Activated CD4-positive, alpha-beta T cell treated with anti-CD3 and anti-CD28 coated beads, Interleukin-2, amount 10 ng/mL, durations not matched to agents 24 days and 14 days (primary cell): ENCODE data around the gene SKIC3. TPM values are rescaled to one million over a fixed set of nuclear protein-coding genes. Genes with fewer than 3 reads are reported as not detected.

Experiments
- DNase-seq: peaks from one replicate; pipeline ENCODE4 v3.0.0; 2022
- H3K27ac Mint-ChIP-seq: one replicate; pipeline ENCODE4 v1.8.0; 2022; ENCODE audit warnings: mild to moderate bottlenecking, mixed read lengths
- H3K27me3 Mint-ChIP-seq: one replicate; pipeline ENCODE4 v1.8.0; 2022; ENCODE audit warnings: mixed read lengths
- H3K36me3 Mint-ChIP-seq: one replicate; pipeline ENCODE4 v1.8.0; 2022; ENCODE audit warnings: low read depth, mild to moderate bottlenecking, mixed read lengths
- H3K4me1 Mint-ChIP-seq: one replicate; pipeline ENCODE4 v1.8.0; 2021; ENCODE audit warnings: mixed read lengths
- H3K4me3 Mint-ChIP-seq: one replicate; pipeline ENCODE4 v1.8.0; 2022; ENCODE audit warnings: mild to moderate bottlenecking, moderate library complexity, mixed read lengths
- H3K9me3 Mint-ChIP-seq: one replicate; pipeline ENCODE4 v1.8.0; 2021; ENCODE audit warnings: mixed read lengths
- intact Hi-C: fragments of 100-400 bp; cut with micrococcal nuclease; formaldehyde crosslinking; loops from one replicate; pipeline ENCODE4 v1.15.1; 2023
- total RNA-seq: library from RNA; stranded (reverse); gene quantifications from 2 replicates; pipeline ENCODE4 v1.2.3, GENCODE V29; 2022

SKIC3 gene
- total RNA-seq, 1 donor from 2014 or later = 61.2 TPM

DNA sequence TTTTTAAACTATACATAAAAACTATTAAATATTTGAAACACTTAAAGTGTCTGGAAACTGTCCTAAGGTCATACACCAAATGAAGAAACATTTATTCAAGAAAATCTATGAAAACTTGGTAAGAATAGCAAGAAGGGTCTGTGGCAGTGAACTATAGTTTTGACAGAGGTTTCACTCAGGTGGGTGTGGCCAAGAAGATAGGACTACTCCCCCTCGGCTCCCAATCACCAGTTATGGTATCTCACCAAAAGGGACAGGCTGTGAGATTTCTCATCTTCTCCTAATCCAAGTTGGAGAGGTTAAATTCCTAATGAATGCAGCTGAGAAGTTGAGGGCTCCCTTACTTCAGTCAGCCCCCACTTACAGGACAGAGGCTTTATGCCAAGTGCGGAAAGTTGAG, 3.1 kb upstream of the SKIC3 start:
- H3K36me3 Mint-ChIP-seq = peaks cover 7% of the 10 kb centered on the region
- H3K9me3 Mint-ChIP-seq = no peaks in the 10 kb centered on the region
- H3K27me3 Mint-ChIP-seq = no peaks in the 10 kb centered on the region
- no peak overlapping the region for H3K27ac Mint-ChIP-seq
- DNase-seq = no peak
- no peak overlapping the region for H3K4me3 Mint-ChIP-seq
- intact Hi-C loops = loop anchor here (10.0 kb wide), 1 partner anchor 207 kb away; no protein-coding TSS in a partner anchor
- peaks cover 23% of the 10 kb centered on the region for H3K4me1 Mint-ChIP-seq

DNA sequence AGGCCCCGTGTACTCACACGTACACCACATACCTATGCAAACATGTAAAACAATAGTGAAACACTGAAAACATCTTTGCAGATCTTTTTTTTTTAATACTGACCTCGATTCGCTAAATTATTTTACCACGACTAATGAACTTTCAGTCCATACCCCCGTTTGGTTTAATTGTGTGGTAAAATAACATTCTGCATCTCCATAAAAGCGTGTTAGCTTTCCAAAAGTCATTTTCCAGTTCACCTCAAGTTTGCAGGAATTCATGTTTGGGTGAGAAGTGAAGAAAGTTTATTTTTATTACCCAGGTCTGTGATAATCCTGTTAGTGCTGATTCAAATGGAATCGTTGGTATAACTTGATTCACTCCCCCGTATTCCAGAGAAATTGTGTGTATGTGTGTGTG, 776 bp upstream of the SKIC3 start:
- peaks cover 38% of the 10 kb centered on the region for H3K4me1 Mint-ChIP-seq
- peak overlapping the region; percentile 94 for H3K27ac Mint-ChIP-seq
- intact Hi-C loops = loop anchor here (1.0 to 10.0 kb wide), 5 partner anchors 36 to 1380 kb away; no protein-coding TSS in a partner anchor
- no peak for DNase-seq
- H3K9me3 Mint-ChIP-seq = no peaks in the 10 kb centered on the region
- H3K4me3 Mint-ChIP-seq = peak overlapping the region; percentile 96
- no peaks in the 10 kb centered on the region for H3K27me3 Mint-ChIP-seq
- peaks cover 20% of the 10 kb centered on the region for H3K36me3 Mint-ChIP-seq

GRCh38 chr5:95554331-95554646, 488 bp downstream of the SKIC3 start:
- Mint-ChIP-seq H3K27ac (peak overlapping the region; percentile 94), H3K4me1 (peaks cover 42% of the 10 kb centered on the region), H3K4me3 (peak overlapping the region; percentile 96), H3K9me3 (no peaks in the 10 kb centered on the region), H3K27me3 (no peaks in the 10 kb centered on the region), H3K36me3 (peaks cover 23% of the 10 kb centered on the region)
- intact Hi-C loops = loop anchor here (5.0 to 10.0 kb wide), 2 partner anchors 211 to 268 kb away; partner anchors contain the start of gene GLRX
- no peak for DNase-seq

GRCh38 chr5:95549030-95549429, 5.7 kb downstream of the SKIC3 start:
- Mint-ChIP-seq H3K36me3 (peaks cover 39% of the 10 kb centered on the region), H3K4me3 (no peak overlapping the region), H3K27ac (no peak overlapping the region), H3K27me3 (no peaks in the 10 kb centered on the region), H3K4me1 (peaks cover 32% of the 10 kb centered on the region), H3K9me3 (no peaks in the 10 kb centered on the region)
- no peak for DNase-seq
- intact Hi-C loops = no loop called here

- Mint-ChIP-seq H3K4me3 (no peak overlapping the region), H3K27ac (no peak overlapping the region), H3K36me3 (peaks cover 48% of the 10 kb centered on the region), H3K4me1 (peaks cover 10% of the 10 kb centered on the region), H3K27me3 (no peaks in the 10 kb centered on the region), H3K9me3 (no peaks in the 10 kb centered on the region)
- intact Hi-C loops = no loop called here
- no peak for DNase-seq
These were observed 11.6 kb downstream of the SKIC3 start for GRCh38 chr5:95543017-95543705.

GRCh38 chr5:95537501-95537900, 17.3 kb downstream of the SKIC3 start:
- no peaks in the 10 kb centered on the region for H3K9me3 Mint-ChIP-seq
- H3K27ac Mint-ChIP-seq = no peak overlapping the region
- intact Hi-C loops = no loop called here
- peaks cover 7% of the 10 kb centered on the region for H3K4me1 Mint-ChIP-seq
- H3K36me3 Mint-ChIP-seq = peaks cover 67% of the 10 kb centered on the region
- H3K4me3 Mint-ChIP-seq = no peak overlapping the region
- no peak for DNase-seq
- no peaks in the 10 kb centered on the region for H3K27me3 Mint-ChIP-seq

DNA sequence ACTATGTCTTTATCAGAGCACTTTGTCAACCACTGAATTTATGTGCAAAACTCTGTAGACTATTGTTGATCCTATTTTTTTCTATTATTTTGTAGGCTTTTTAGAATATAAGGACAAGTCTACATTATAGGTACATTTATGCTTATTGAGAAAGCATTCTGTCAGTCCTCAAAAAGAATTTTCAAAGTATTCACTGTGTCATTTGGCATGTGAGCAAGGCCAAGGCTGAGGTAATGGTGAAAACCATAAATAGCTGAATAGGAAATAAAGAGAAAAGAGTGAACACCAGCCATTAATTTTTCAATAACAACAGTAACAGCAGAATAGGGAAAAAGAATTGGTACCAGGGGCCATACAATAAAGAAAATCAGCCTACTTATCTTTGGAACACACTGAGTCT, 21.0 kb downstream of the SKIC3 start:
- H3K9me3 Mint-ChIP-seq = no peaks in the 10 kb centered on the region
- no peak overlapping the region for H3K27ac Mint-ChIP-seq
- H3K36me3 Mint-ChIP-seq = peaks cover 53% of the 10 kb centered on the region
- intact Hi-C loops = no loop called here
- no peaks in the 10 kb centered on the region for H3K27me3 Mint-ChIP-seq
- DNase-seq = no peak
- H3K4me3 Mint-ChIP-seq = no peak overlapping the region
- H3K4me1 Mint-ChIP-seq = peaks cover 11% of the 10 kb centered on the region

GRCh38 chr5:95533106-95533505, 21.7 kb downstream of the SKIC3 start:
- no peak for DNase-seq
- Mint-ChIP-seq H3K4me3 (no peak overlapping the region), H3K36me3 (peaks cover 56% of the 10 kb centered on the region), H3K27me3 (no peaks in the 10 kb centered on the region), H3K9me3 (no peaks in the 10 kb centered on the region), H3K4me1 (peaks cover 13% of the 10 kb centered on the region), H3K27ac (no peak overlapping the region)
- intact Hi-C loops = no loop called here

GRCh38 chr5:95532415-95532814, 22.4 kb downstream of the SKIC3 start:
- no peak overlapping the region for H3K27ac Mint-ChIP-seq
- H3K9me3 Mint-ChIP-seq = no peaks in the 10 kb centered on the region
- peaks cover 13% of the 10 kb centered on the region for H3K4me1 Mint-ChIP-seq
- H3K4me3 Mint-ChIP-seq = no peak overlapping the region
- DNase-seq = no peak
- no peaks in the 10 kb centered on the region for H3K27me3 Mint-ChIP-seq
- peaks cover 62% of the 10 kb centered on the region for H3K36me3 Mint-ChIP-seq
- intact Hi-C loops = no loop called here

DNA sequence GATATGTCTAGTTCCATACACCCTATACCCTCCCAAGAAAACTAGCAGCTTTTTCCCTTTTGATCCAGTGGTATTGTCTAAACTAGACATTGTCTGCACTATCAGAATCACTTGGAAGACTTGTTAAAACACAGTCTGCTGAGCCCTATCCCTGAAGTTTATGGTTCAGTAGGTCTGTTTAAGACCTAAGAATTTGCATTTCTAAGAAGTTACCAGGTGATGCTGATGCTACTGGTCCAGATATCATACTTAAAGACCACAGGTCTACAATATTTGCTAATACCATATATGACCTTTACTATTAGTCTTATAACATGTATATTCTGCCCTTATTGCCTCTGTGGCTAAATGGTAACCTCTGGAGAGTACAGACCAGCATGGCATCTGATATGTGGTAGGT, 23.3 kb downstream of the SKIC3 start:
- Mint-ChIP-seq H3K27me3 (no peaks in the 10 kb centered on the region), H3K4me3 (no peak overlapping the region), H3K4me1 (peaks cover 13% of the 10 kb centered on the region), H3K27ac (no peak overlapping the region), H3K36me3 (peaks cover 55% of the 10 kb centered on the region), H3K9me3 (no peaks in the 10 kb centered on the region)
- DNase-seq = no peak
- intact Hi-C loops = no loop called here

DNA sequence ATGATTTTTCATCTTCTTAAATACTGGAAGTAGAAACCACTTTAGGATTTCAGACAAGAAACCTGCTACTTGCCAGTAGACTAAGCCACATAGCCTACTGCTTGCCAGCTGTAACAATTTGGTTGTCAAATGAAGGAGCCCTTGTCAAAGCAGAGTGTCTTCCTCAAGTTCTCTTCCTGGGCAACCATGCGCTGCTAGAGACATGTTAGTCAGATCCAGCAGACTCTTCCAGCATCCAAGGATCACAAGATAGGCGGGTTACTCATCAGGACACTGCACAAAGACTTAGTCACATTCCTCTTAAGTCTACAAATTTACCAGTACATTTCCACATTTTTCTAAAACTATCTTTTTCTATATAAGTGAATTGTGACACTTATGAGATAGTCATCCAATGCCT, 24.4 kb downstream of the SKIC3 start:
- peaks cover 13% of the 10 kb centered on the region for H3K4me1 Mint-ChIP-seq
- no peak overlapping the region for H3K4me3 Mint-ChIP-seq
- DNase-seq = no peak
- intact Hi-C loops = no loop called here
- no peaks in the 10 kb centered on the region for H3K9me3 Mint-ChIP-seq
- no peaks in the 10 kb centered on the region for H3K27me3 Mint-ChIP-seq
- no peak overlapping the region for H3K27ac Mint-ChIP-seq
- peaks cover 47% of the 10 kb centered on the region for H3K36me3 Mint-ChIP-seq

DNA sequence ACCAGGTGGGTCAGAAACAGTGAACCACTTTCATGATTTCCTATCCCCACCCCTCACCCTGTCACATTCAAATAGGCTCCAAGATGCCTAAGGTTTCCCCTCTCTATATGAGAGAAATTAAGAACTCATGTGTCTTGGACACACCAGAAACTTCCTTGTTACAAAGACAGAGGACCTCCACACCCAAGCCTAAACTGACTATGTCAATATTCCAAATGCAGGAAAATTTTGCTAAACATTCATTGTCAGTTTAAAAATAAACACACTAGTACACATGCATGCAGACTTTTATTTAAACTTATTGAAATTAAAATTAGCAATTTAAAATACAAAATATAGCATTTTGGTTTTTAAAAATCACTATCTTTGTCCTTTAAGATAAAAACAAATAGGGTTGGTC, 26.2 kb downstream of the SKIC3 start:
- Mint-ChIP-seq H3K36me3 (peaks cover 34% of the 10 kb centered on the region), H3K9me3 (no peaks in the 10 kb centered on the region), H3K27ac (no peak overlapping the region), H3K4me1 (peaks cover 9% of the 10 kb centered on the region), H3K27me3 (no peaks in the 10 kb centered on the region), H3K4me3 (no peak overlapping the region)
- no peak for DNase-seq
- intact Hi-C loops = no loop called here

- Mint-ChIP-seq H3K36me3 (peaks cover 33% of the 10 kb centered on the region), H3K27me3 (no peaks in the 10 kb centered on the region), H3K4me3 (no peak overlapping the region), H3K9me3 (no peaks in the 10 kb centered on the region), H3K4me1 (peaks cover 3% of the 10 kb centered on the region), H3K27ac (no peak overlapping the region)
- intact Hi-C loops = no loop called here
- no peak for DNase-seq
These were observed 27.9 kb downstream of the SKIC3 start for GRCh38 chr5:95526871-95527270.

- no peak for DNase-seq
- Mint-ChIP-seq H3K9me3 (no peaks in the 10 kb centered on the region), H3K4me3 (no peak overlapping the region), H3K4me1 (peaks cover 3% of the 10 kb centered on the region), H3K27me3 (no peaks in the 10 kb centered on the region), H3K27ac (no peak overlapping the region), H3K36me3 (peaks cover 40% of the 10 kb centered on the region)
- intact Hi-C loops = no loop called here
These were observed 30.4 kb downstream of the SKIC3 start for GRCh38 chr5:95524423-95524822.

- peaks cover 44% of the 10 kb centered on the region for H3K36me3 Mint-ChIP-seq
- no peaks in the 10 kb centered on the region for H3K27me3 Mint-ChIP-seq
- H3K9me3 Mint-ChIP-seq = no peaks in the 10 kb centered on the region
- intact Hi-C loops = no loop called here
- H3K4me3 Mint-ChIP-seq = no peak overlapping the region
- no peak for DNase-seq
- no peak overlapping the region for H3K27ac Mint-ChIP-seq
- no peaks in the 10 kb centered on the region for H3K4me1 Mint-ChIP-seq
These were observed 34.6 kb downstream of the SKIC3 start for GRCh38 chr5:95520206-95520605.
